ENCODE data around the gene C11orf71.

The C11orf71 gene

DNA sequence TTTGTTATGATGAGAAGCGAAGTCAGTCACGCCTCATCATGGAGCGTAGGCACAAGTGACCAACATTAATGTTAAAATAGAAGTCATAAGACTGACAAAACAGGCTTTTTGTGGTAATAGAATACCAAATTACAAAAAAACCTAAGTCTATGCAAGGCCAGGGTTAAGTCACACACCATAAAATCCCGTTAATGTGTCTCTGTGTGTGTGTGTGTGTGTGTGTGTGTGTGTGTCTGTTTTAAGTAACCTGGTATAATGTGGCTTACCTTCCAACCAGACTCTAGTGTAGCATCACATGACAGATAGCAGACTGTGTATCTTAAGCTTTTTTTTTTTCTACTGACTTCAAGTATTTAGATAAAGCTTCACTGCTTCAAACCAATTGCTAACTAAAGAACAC is 38.0 kb downstream of the C11orf71 start:
- TF ChIP-seq, protein P1, sequence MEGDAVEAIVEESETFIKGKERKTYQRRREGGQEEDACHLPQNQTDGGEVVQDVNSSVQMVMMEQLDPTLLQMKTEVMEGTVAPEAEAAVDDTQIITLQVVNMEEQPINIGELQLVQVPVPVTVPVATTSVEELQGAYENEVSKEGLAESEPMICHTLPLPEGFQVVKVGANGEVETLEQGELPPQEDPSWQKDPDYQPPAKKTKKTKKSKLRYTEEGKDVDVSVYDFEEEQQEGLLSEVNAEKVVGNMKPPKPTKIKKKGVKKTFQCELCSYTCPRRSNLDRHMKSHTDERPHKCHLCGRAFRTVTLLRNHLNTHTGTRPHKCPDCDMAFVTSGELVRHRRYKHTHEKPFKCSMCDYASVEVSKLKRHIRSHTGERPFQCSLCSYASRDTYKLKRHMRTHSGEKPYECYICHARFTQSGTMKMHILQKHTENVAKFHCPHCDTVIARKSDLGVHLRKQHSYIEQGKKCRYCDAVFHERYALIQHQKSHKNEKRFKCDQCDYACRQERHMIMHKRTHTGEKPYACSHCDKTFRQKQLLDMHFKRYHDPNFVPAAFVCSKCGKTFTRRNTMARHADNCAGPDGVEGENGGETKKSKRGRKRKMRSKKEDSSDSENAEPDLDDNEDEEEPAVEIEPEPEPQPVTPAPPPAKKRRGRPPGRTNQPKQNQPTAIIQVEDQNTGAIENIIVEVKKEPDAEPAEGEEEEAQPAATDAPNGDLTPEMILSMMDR (IDR thresholded peaks at IDR 0.05; ENCODE audit: control insufficient read depth, insufficient read depth, low read depth, low read length, missing control alignments) = no peak
- H3K4me3 ChIP-seq (ENCODE audit: control insufficient read depth, low read depth, low read length) = no peak overlapping the region
- no peak for DNase-seq (ENCODE audit: low read depth)

DNA sequence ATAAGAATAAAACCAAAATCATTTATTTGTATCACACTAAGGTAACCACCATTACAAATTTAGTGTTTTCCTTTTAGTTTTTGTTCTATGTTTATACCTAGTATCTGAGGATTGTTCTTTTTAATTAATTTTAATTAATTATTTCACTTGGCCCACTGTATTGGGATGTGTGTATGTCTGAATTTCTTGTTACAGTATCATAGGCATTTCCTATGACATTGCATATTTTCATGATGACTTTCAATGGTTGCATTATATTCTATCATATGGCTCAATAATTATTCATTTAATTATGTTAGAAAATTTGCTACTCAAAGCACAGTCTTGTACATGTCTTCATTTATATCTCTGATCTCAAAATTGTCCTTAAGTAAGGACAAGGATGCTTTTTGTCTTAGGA is 41.0 kb downstream of the C11orf71 start:
- TF ChIP-seq, protein P1 (IDR thresholded peaks at IDR 0.05; ENCODE audit: control insufficient read depth, insufficient read depth, low read depth, low read length, missing control alignments) = no peak
- no peak overlapping the region for H3K4me3 ChIP-seq (ENCODE audit: control insufficient read depth, low read depth, low read length)
- DNase-seq (ENCODE audit: low read depth) = no peak

DNA sequence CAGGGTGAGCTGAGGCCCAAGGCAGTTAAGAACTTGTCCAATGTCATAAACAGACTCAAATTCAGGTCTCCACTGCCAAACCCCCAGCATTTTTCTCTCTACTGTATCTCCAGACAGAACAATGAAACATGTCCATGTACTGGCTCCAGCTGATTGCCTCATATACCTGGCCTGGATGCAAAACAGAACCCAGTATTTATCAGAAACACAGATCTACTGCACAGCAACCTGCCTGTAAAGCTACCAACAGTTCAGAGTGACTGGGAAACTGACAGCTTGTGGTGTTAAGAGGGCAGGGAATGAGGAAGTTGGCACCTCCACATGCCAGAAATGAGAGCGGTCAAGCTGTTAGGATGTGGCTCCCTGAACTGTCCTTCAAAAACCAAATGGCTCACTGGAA is 41.6 kb downstream of the C11orf71 start:
- no peak overlapping the region for H3K4me3 ChIP-seq (ENCODE audit: control insufficient read depth, low read depth, low read length)
- no peak for DNase-seq (ENCODE audit: low read depth)
- TF ChIP-seq, protein P1 (IDR thresholded peaks at IDR 0.05; ENCODE audit: control insufficient read depth, insufficient read depth, low read depth, low read length, missing control alignments) = no peak

DNA sequence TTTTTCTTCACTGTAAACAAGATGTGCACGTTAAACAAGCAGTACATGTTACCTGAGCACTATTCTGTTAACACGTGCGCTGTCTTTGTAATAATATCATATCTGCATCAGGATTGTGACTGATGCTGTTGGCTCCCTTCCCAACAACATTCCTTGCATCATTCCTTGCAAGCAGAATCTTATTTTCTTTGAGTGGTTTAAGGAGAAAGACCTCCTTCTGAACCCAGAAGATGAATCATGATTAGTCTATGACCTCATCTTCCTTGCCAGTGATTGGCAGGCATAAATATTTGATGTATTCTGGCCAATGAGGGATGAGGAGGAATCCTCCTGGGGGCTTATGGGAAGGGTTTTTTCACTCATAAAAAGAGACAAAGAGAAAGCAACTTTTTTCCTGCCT is 46.2 kb downstream of the C11orf71 start:
- no peak overlapping the region for H3K4me3 ChIP-seq (ENCODE audit: control insufficient read depth, low read depth, low read length)
- peak; percentile 44 for DNase-seq (ENCODE audit: low read depth)
- TF ChIP-seq, protein P1 (IDR thresholded peaks at IDR 0.05; ENCODE audit: control insufficient read depth, insufficient read depth, low read depth, low read length, missing control alignments) = no peak

DNA sequence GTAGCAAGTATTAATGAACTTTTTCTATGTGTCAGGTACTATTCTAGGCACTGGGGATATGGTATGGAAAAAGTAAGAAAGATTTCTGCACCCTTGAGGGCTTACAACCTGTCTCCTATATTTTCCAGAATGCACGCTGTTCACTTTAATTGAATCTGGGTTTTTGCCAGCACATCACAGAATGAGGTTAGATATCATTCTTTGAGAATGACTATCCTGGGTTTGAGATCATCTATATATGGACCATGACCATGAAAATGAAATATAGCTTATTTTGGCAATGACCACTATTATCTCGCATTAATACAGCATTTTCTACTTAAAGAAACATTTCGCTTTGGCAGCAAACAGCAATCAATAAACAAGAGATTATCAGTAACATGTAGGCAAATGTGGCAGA is 46.9 kb downstream of the C11orf71 start:
- DNase-seq (ENCODE audit: low read depth) = no peak
- no peak overlapping the region for H3K4me3 ChIP-seq (ENCODE audit: control insufficient read depth, low read depth, low read length)
- TF ChIP-seq, protein P1 (IDR thresholded peaks at IDR 0.05; ENCODE audit: control insufficient read depth, insufficient read depth, low read depth, low read length, missing control alignments) = no peak

DNA sequence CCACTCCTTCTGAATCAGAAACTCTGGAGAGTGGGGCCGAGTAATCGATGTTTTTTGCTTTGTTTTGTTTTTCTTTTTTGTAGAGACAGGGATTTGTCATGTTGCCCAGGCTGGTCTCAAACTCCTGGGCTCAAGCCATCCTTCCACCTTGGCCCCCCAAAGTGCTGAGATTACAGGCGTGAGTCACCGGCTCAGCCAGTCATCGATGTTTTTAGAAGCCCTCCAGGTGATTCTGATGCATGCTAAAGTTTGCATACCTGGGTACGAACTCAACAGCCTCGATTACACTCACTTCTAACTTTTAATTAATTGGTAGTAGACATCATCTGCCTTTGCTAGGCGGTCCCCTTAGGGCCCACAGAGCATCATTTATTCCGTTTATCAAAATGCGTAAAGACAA is 50.3 kb downstream of the C11orf71 start:
- H3K4me3 ChIP-seq (ENCODE audit: control insufficient read depth, low read depth, low read length) = no peak overlapping the region
- no peak for DNase-seq (ENCODE audit: low read depth)
- TF ChIP-seq, protein P1 (IDR thresholded peaks at IDR 0.05; ENCODE audit: control insufficient read depth, insufficient read depth, low read depth, low read length, missing control alignments) = no peak
